Fibroblast of pulmonary artery (primary cell): ENCODE measurements around the gene ACADSB.

Source experiments
- DNase-seq: peaks from one replicate; pipeline ENCODE4 v3.0.0-alpha.2; 2010; ENCODE audit warnings: low read depth
- H3K4me3 ChIP-seq: replicated peaks from 2 replicates; pipeline ENCODE4 v1.5.1; 2011; ENCODE audit warnings: low read depth, mild to moderate bottlenecking, control low read depth, low read length, moderate library complexity
- TF ChIP-seq, protein P1 (sequence below): IDR thresholded peaks from 2 replicates; pipeline ENCODE4 v1.5.1; 2011; ENCODE audit warnings: mild to moderate bottlenecking, control low read depth, low read length, inconsistent platforms; ENCODE audit errors: missing control alignments

ACADSB gene

DNA sequence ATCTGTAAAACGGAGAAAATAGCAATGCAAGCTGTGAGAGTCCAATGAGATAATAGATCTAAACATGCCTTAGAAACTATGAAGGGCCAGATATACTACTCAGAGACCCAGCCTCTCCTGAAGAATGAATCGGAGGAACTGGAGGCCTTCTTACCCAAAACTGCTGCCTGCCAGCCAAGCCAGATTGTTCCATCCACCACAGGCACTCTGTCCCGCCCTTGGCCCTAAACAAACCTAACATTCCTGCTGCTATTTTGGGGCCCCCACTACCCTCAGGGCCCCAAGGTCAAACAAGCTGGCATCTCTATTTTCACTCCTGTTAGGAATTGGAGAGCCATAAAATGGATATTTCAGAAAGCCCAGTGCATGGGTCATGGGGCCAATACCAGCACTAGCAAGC is 79.0 kb downstream of the ACADSB start:
- TF ChIP-seq, protein P1, sequence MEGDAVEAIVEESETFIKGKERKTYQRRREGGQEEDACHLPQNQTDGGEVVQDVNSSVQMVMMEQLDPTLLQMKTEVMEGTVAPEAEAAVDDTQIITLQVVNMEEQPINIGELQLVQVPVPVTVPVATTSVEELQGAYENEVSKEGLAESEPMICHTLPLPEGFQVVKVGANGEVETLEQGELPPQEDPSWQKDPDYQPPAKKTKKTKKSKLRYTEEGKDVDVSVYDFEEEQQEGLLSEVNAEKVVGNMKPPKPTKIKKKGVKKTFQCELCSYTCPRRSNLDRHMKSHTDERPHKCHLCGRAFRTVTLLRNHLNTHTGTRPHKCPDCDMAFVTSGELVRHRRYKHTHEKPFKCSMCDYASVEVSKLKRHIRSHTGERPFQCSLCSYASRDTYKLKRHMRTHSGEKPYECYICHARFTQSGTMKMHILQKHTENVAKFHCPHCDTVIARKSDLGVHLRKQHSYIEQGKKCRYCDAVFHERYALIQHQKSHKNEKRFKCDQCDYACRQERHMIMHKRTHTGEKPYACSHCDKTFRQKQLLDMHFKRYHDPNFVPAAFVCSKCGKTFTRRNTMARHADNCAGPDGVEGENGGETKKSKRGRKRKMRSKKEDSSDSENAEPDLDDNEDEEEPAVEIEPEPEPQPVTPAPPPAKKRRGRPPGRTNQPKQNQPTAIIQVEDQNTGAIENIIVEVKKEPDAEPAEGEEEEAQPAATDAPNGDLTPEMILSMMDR: no peak
- DNase-seq: no peak
- H3K4me3 ChIP-seq: no peak overlapping the region

DNA sequence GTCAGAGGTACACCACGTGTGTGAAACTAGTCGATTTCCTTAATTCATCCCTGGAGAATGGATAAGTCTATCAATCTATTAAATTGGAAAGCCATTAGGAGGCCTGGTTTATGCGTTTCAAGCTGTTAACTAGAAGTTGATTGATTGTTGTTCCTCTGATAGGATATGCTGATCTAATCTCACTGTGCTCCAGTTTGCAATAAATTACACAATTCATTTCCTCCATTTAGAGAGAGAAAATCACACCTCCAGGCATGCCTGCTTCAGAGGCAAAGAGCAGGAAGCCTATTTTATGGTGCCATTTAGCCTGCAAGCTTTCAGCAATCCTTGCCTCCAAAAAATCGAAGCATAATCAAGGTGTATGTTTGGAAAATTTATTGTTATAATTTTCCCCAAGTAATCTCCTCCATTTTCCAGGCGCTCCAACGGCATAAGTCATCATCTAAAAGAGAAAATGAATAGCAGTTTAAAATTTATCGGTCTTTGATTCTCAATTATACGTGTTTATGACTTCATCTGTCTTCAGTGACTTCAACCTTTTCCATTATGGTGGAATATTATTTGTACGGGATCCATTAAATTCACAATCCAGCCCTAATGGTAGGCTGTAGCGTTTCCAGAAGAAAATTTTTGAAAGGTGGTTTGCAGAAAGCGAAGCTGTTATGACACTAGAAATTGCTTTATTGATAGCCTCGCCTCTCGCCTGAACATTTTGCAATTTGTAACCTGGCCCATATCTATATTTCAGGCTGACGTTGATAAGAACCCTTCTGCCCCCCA is 84.0 kb downstream of the ACADSB start:
- no peak overlapping the region for H3K4me3 ChIP-seq
- no peak for DNase-seq
- TF ChIP-seq, protein P1: no peak

DNA sequence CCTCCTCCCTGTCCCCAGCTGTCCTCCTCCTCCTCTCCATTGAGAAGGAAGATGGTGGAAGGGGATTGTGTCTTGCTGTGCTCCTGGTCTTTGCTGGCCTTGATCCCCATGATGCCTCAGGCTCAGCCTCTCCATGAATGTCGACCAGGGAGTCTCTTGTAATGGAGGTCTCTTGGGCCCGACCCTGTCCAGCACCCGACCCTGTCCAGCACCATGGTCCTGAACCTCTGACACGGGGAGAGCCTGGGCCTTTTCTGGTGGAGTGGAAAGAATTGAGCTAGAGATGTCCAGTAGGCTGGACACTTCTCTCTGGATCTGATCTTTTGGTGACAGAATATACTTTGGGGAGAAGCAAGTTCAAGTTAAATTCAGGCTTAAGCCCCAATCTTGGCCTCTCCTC is 84.7 kb downstream of the ACADSB start:
- DNase-seq: no peak
- TF ChIP-seq, protein P1: no peak
- no peak overlapping the region for H3K4me3 ChIP-seq

DNA sequence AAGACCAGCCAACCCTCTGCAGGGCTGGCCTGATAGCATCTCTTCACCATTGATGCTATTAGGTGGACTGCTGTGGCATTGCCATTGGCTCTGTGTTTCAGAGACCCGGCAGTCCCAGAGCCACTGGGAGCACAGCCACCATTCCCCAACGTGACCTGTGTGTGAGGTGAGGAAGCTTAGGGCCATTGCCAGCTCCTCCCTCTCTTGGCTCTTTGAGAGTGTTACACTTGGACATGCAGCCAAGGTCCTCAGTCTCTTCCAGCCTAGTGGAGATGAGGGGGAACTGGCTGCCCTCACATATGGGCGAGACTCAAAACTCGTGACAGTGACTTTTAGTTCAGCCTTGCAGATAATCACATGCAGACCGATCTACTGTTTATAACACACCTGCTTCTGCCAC is 87.6 kb downstream of the ACADSB start:
- no peak for DNase-seq
- H3K4me3 ChIP-seq: no peak overlapping the region

DNA sequence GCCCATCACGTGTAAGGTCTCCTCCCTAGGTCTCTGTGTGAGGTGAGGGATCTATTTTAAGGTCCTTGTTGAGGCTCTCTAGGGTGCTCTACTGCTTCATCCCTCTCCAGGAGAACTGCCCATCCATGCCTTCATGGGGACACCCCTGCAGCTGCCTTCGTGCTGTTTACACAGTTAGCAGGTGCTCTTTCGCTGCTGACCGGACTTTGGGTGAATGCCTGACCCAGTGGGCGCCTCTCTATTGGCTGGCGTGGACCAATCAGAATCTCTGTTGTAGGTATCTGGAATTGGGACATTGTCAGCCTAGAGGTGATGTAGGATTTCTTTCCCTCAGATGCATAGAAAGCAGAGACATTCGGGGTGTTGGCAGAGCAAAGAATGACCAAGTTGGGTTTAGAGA is 88.2 kb downstream of the ACADSB start:
- no peak for DNase-seq
- TF ChIP-seq, protein P1: no peak
- H3K4me3 ChIP-seq: no peak overlapping the region

More for the DNA sequence above, 87.6 kb downstream of the ACADSB start:
- TF ChIP-seq, protein P1: no peak

DNA sequence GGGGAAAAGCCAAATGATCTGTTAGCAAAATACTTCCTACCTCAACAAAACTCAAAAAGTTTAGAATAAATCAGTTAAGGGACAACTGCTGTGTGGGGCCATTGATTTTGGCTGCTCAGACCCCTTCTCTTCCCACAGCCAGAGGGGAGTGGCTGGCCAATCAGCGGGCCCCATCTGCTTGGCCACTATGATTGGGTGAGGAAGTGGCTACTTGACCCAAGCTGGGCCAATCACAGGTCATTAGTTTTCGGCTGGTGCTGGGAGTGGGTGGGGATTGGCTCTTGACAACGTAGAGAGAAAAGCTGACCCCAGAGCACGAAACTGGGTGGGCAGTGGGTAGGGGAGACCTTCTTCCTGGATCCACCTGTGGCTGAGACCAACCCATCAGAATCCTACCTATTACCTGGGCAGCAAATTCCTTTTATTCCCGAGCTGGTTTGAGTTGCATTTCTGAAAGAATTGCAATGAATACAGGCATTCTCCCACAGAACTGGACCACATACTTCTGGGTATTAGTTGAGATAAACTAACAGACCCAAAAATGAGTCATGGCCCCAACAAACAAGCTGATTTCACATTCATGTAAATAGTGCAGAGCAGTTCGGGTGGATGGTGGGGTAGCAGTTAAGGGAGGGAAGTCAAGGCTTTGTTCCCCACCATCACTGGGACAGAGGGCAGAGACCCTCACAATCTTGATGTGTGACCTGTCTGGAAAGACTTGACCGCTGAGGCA is 91.4 kb downstream of the ACADSB start:
- TF ChIP-seq, protein P1: no peak
- no peak overlapping the region for H3K4me3 ChIP-seq
- no peak for DNase-seq
